GM18498 (cell line): Measurements from ENCODE around the gene CCR9.

Experiments used
- ATAC-seq: cut with Tn5 transposase; IDR thresholded peaks from one replicate; pipeline ENCODE4 v1.9.1; 2021; ENCODE audit warnings: mild to moderate bottlenecking, moderate library complexity; ENCODE audit not compliant: unreplicated experiment

CCR9 gene

DNA sequence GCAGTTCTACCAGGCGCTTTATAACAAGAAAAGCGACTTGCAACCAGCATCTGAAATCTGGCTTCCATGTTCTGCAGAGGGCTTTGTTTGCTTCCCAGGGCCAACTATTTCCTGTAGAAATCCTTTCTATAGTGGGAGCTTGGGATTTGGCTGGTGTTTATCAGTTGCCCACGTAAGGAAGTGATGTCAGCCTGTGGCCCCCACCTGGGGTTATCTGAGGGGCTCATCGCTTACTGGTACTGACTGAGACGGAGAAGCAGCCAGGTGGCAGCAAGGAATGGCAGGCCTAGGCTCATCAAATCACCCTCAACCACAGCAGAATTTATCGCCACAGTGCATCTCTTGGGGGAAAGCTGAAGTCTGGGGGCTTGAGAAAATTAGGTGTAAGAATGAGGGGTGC is 14.6 kb upstream of the CCR9 start:
- no peak for ATAC-seq

DNA sequence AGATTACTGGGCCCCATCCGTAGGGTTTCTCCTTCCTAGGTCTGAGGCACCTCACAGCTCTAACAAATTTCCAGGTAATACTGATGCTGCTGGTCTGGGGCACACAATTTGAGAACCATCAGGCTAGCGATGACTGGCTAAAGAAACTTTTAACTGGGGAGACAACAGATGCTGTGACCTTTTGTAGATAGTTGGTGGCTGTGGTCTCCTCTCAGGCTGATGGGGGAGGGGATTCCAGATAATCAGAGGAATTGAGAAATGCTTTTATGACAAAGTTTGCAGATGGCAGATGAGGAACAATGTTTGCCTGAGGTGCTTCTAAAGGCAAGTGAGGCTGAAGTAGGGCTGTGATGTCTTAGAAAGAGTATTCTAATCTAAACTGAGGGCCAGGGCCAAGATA is 13.8 kb upstream of the CCR9 start:
- ATAC-seq, result no peak

DNA sequence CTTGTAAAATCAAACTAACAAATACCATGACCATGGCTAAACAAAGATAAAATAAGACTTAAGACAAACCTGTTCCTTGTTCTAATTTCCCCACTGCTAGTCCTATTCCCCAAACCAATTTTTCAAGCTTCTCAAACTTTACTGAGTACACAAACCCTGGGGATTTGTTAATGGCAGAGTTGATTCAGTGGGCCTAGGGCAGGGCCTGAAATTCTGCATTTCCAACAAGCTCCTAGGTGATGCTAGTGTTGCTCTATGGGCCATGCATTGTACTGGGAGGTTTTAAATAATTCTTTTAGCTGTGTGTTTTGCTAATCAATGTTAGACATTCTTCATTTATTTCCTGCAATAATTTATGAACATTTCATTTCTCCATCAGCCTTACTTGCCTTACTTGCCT is 13.3 kb upstream of the CCR9 start:
- ATAC-seq, result no peak

DNA sequence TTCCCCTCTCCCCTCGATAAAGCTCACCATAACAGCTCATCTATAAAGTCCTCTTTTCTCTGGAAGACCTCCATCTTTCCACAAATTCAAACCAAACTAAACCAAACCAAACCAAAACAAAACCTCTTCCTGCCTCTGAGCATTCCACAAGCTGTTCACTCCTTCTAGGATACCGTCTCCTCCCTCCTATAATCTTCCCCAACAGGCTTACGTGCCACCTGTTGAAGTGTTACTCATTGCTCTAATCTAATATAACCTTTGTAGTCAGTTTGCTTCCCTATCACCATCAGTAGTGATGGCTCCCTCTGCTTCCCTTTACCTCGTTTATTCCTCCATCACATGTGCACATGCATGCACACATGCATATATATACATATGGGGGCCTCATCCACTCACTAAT is 12.7 kb upstream of the CCR9 start:
- no peak for ATAC-seq

DNA sequence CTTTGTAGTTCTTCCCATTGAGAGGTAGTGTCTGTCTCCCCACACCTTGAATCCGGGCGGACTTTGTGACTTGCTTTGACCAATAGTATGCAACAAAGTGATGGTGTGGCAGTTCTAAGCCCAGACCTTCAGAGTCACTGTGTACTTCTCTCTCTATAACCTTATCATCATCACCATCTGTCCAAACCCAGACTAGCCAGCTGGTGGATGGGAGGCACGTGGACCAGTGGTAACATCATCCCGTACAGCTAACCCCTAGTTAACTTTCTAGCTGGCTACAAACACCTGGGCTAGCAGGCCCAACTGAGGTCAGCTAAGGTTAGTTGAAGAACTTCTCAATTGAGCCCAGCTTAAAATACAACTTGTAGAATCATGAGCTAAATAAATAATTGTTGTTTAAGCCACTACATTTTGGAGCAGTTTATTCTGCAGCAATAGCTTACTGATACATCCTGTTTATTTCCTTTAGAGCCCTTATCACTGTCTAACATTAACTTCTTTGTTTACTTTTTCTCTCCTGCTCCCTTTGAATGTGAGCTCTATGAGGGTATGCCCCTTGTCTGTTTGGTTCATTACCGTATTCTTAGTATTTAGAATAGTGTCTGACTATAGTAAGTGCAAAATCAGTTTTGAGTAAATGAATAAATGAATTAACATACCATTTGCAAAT is 11.5 kb upstream of the CCR9 start:
- ATAC-seq, result no peak

DNA sequence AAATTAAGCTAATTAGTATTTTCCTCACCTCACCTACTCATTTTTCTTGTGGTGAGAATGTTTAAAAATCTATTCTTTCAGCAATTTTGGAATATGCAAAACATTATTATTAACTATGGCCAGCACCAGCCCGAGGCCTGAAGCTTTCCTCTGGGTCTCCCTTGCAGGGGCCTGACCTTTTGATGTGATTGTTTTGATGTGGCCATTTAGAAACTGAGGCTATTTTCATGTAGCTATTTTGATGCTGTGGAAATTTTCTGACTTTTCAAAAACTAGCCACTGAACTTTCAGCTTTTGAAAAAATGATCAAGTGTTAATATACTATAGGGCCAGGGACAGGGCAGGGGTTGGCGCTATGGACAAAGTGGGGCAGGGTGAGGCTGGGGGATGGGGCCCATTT is 8.2 kb upstream of the CCR9 start:
- ATAC-seq, result no peak

DNA sequence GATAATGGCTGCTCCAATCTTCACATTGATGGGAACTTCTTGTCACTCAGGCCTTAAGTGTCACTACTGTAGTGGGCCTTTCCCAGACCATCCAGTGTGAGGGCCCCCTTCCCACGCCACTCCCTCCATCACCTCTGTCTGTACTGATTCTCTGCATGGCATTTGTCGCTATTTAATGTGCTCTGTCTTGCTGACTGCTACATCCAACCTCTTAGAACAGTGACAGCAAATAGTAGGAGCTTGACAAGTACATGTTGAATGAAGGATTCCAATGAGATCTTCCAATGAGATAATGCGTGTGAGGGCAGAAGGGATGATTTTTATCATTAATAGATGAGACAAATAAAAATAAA is 5.6 kb upstream of the CCR9 start:
- ATAC-seq, result no peak

DNA sequence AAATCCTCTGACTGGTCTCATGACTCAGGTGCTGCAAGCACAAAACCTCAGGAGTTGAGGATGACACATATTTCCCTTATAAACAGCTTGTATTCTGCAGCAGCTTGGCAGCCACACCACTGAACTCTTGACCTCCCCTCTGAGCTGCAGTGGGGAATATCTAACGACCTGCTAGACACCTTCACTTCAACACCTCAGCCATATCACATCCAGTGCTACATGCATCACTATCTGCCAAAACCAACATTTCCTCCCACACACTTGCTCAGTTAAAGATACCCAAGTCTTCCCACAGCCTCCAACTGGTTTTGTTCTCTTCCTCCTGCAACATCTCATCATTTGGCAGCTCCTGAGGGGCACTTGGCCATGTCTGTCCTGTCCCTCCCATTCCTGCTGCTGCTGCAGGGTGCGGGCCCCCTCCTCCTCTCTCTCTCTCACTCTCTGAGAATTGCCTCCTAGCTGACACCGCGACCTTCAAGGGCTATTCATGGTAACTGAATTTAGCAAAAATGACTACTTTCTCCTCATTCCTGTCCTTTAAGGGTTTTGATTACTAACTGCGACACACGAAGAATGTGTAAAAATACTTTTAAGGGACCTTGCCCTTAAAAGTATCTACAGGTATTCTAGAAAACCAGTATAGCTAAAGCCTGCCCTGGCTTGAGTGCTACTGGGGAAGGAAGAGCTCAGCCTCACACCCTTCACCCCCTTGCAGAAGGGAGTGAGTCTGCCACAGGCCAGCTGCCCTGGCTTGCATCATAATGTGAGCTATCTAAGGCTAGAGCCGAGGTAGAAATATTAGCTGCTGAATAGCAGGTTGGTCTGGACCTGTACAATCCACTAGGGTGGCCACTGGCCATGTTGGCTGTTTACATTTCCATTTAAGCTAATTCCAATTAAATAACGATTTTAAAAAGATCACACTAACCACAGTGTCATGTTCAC is 5.0 kb upstream of the CCR9 start:
- ATAC-seq, result no peak

DNA sequence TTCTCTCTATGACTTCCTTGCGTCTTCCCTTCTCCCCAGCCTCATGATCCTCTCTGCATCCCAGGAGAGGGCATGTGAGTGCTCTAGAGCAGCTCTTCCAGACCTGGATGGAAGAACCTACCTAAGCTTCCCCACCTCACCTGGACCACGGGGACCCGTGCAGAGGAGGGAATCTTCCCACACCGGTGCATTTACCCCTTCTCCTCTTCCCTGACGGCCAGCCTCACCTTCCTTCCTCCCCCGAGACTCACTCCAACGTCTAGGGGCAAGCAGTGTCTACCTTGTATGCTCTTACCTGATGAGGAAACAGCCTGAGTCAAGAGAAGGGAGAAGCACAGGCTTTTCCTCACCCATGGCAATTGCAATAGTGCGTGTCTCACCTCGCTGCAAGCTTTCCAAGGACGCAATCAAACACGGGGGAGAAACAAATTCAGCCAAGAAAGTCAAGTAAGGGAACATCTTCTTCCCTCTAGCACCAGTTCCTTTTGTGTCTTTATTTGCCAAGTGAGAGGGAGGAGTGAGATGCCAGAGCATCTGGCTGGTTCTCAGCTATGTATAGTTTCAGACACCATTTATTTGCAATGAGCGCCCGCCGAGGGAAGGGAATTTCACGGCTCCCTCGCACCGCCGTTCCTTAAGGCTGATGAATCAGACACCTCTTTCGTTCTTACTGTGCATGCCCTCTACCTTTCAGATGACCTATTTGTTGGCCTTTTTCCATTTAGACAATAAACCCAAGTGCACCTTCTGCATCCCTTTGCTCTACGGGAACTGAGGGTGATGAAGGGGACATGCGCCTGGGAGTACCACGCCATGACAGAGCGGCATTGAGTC is 1.8 kb upstream of the CCR9 start:
- no peak for ATAC-seq

DNA sequence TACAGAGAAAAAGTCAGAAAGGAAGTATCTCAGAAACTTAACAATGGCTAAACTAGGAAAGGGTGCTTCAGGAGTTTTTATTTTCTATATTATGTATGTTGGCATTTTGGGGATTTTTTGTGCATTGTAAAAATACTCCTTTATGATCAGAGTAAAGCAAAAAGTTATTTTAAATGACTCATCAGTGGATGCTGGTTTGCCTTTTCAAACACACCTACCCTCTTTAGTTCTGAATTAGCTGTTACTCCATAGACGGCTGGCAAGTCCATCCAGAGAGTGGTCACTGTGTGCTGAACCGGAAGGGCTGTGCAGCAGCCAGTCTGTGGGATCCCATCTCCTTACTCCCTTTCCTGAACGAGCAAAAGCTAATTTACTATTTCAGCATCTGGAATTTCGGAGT is 942 bp downstream of the CCR9 start:
- no peak for ATAC-seq

DNA sequence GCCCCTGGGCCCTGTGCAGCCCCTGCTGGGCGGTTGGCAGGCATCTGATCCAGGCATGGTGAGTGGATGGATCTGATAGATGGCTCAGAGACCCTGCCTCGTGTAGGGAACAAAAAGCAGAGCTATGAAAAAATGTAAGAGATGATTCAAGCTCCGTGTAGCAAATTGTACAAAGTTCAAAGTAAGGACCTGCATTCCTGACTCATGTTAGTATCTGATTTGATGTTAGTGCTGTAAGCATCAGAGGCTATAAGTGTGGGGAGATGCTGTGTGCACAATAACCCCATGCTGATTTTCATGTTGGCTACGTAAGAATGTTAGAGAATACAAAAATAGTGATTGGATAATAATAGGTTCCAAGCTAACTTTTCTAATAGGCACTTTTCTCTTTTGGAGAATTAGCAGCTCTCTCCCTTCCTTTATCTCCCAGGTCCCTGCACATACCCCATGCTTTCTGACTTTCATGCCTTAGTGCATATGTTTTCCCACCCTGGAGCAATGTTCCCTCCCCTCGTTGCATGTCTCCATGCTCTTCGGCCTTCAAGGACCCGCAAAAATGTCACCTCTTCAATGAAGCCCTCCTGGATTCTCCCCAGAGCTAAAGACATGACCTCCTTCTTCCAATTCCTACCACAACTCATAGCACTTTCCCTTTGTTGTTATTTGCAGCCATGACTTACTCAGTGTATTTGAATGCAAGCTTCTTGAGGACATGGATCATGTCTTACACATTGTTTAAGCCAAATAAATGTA is 1.6 kb downstream of the CCR9 start:
- no peak for ATAC-seq

DNA sequence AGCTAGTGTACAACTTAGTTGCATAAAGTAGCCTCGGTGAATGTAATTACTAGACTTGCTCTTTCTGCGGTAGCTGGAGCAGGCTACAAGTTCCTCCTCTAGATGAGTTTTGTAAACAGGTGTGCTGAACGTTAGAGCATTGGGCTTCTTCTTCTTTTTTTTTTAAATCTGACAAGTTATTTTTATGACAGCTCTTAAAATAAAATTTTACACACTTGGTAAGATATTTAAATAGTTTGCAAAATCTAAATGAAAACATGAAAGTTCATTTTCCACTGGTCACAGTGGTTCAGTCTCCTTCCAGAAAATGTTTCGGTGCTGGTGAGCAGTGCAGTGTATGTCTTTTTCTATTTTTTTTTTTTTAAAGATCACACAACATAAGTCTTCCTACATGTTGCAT is 3.0 kb downstream of the CCR9 start:
- no peak for ATAC-seq

DNA sequence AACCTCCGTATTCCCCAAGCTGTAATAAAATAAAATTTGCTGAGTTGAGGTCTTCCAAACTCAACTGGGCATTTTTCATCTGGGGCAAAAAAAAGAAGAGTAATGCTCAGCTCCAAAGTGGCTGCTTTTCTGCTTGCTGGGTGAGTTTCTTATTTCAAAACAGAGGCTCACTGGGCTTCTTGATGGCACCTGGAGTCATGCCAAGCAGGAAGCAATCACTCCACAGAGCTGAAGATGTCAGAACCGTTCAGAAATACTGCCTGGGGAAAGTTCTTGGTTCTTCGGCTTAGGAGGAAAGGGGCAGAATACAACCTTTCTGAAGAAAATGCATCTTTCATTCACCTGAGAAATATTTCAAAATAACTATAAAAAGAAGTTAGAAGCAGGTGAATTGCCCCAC is 4.1 kb downstream of the CCR9 start:
- no peak for ATAC-seq

DNA sequence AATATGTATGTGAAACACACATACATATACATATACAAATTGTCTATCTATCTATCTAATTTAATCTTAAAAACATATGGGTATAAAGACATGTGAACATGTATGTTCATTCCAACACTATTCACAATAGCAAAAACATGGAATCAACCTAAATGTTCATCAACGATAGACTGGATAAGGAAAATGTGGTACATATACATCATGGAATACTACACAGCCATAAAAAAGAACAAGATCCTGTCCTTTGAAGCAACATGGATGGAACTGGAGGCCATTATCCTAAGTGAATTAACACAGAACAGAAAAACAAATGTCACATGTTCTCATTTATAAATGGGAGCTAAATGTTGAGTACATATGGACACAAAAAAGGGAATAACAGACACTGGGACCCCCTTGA is 5.8 kb downstream of the CCR9 start:
- ATAC-seq, result no peak

DNA sequence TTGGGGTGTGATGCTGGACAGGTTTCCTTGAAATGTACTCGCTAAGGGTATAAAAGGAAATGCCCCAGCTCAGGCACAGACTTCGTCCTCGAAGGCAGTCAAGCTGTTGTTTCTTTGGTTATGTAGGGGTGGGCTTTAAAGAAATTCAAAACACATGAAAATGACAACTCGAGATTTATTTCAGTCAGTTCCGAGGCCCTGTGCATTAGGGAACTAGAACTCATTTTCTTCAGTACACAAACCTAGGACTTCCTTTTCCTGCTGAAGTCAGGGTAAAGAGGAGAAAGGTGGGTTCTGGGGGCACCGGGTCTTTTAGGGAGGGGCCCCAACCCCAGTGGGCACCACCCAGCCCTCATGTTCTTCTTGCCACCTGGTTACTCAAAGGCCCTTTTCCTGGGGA is 7.7 kb downstream of the CCR9 start:
- ATAC-seq, result no peak

DNA sequence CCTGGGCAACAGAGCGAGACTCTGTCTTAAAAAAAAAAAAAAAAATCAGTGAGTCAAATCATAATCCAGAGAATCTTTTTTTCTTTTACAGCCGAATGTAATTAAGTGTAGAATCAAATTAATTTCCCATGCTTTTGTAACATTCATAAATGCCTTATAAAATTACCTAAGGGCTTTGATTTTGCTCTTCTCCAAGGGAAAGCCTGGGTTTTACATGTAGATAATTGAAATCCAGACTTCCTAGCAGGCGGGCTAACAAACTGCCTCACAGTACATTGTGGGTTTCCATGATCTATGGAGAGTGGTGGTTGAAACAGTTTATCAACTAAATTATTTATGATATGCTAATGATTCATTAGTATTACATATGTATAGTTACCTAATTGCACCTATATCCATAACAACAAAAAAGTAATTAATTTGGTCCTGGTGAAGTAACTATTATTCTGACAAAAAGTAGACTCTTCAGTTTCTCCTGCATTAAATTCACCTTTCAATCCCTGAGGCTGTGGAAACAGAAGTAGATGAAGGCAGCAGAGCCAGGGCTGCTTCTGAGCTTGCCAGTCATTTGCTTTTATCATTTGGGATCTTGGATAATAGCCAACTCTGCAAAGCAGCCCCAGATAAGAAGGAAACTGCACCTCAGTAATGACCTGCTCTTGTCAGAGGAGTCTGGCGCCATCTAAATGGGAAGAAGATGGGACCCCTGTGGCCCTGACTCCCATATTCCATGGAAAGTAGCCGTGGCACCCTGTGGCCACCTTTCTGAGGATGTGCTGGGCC is 9.5 kb downstream of the CCR9 start:
- no peak for ATAC-seq

DNA sequence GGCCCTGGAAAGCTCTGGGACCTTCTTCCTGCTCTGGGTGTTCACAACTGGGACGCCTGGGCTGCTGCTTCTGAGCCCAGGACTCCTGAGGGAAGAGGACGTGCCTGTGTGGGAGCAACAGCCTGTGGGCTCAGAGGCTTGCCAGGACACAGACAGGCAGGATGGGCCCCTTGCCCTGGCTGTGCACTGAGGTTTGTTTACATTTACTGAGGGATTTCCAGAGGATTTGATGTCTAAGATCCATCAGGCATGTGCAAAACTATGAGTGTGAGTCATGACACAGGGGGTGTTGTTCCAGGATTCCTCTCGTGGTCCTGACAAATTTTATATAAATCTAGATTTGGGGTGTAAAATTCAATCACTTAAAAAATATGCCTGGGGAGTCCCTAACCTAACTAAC is 10.6 kb downstream of the CCR9 start:
- ATAC-seq, result no peak

DNA sequence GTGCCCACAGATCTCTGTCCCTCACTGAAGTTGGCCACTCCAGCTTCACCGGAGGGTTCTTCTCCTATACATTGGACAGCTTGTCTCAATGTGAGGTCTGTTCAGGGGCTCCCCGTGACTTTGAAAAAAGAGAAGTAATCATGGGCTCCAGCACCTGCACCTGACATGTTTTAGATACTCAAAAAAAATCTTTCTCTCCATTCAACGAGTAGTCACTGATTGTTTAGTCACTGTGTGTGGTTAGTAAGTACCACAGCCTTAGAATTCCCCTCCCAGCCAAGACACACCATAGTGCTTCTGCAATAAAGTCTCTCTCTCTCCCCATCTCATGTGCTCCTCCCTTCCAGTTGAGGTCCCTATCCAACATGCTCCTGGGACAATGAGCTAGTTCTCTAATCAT is 18.6 kb downstream of the CCR9 start:
- no peak for ATAC-seq

DNA sequence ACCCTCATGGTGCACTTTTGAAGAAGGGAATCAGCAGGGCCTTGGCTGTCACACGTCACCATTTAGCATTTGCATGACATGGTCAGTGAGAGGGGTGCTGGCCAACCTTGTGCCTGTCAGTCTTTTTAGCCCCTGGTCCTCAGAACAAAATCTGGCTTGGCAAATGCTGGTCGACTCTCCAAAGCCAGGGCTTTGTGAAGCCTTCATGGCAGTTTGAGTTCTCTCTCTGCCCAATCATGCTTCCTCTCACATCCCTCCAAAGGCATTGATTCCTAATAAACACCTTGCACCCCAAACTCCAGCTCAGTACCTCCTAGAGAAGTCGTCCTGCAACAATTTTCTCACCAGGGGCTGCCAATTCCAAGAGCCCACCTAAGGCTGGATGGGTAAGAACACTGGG is 19.4 kb downstream of the CCR9 start:
- ATAC-seq, result no peak

DNA sequence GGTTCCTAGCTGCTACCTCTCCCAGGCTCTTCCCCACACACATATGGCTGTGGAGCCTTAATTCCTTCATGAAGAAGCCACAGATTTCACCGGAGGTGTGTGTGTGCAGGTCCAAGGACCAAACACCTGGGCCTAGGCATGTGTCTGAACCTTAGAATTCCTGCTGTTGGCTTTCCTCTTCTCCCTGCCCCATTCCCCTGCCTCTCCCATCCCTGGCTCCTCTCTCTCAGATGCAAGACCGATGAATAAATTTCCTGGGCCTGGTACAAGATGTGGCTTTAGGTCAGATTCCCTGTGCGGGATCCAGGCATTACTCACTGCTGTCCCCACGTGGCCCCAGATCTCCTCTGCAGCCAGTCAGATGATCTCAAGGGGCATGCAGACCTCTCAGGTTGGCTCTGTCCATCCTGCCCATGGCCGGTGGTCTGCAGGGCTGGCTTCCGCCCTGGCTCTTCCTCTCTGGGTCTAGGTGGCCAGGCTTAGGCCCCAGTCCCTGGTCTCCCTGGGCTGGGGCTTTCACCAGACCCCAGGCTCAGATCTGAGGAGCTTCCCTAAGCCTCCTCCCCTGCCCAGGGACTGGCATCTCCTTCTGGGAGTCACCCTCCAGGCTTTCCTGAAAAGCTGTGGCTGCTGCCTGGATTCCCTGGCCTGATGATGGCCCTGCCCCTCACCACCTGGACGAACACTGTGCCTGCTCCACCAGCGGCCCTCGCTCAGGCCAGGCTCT is 20.5 kb downstream of the CCR9 start:
- ATAC-seq, result no peak
